HepG2 (cell line): ENCODE data around the gene BDH2. TPM values are rescaled to one million over a fixed set of nuclear protein-coding genes. Genes with fewer than 3 reads are reported as not detected.

Source experiments
- ARID2 ChIP-seq: sonication (generic); formaldehyde crosslinking; IDR thresholded peaks from 2 replicates; pipeline ENCODE4 v1.8.1; 2022; ENCODE audit warnings: mild to moderate bottlenecking, missing genetic modification reagents, borderline replicate concordance
- CCDC6 ChIP-seq: sonication (generic); formaldehyde crosslinking; IDR thresholded peaks from 2 replicates; pipeline ENCODE4 v1.8.1; 2022; ENCODE audit warnings: mild to moderate bottlenecking, missing genetic modification reagents, moderate library complexity
- KDM6A ChIP-seq: IDR thresholded peaks from 2 replicates; pipeline ENCODE4 v1.6.1; 2016; ENCODE audit warnings: low read depth
- MEIS2 ChIP-seq: sonication (generic); formaldehyde crosslinking; IDR thresholded peaks from 2 replicates; pipeline ENCODE4 v1.9.0; 2021; ENCODE audit warnings: mild to moderate bottlenecking, missing genetic modification reagents
- NCOR1 ChIP-seq: fragments of 200-600 bp; sonication (generic); IDR thresholded peaks from 2 replicates; pipeline ENCODE4 v1.7.0; 2017; ENCODE audit warnings: antibody characterized with exemption, low read length, borderline replicate concordance
- NFIC ChIP-seq: IDR thresholded peaks from 2 replicates; pipeline ENCODE4 v1.6.1; 2012; ENCODE audit warnings: mild to moderate bottlenecking, low read length, inconsistent platforms
- PPARG ChIP-seq: conservative IDR thresholded peaks from 2 replicates; pipeline ENCODE4 v1.6.1; 2016; ENCODE audit warnings: missing biosample characterization, missing genetic modification reagents
- SSRP1 ChIP-seq: IDR thresholded peaks from 2 replicates; pipeline ENCODE4 v1.6.1; 2016; ENCODE audit warnings: control low read depth
- ZBTB7B ChIP-seq: sonication (generic); formaldehyde crosslinking; IDR thresholded peaks from 2 replicates; pipeline ENCODE4 v1.4.0; 2020; ENCODE audit warnings: missing genetic modification reagents
- ZNF878 ChIP-seq: sonication (generic); formaldehyde crosslinking; IDR thresholded peaks from 2 replicates; pipeline ENCODE4 v1.8.1; 2023; ENCODE audit warnings: mild to moderate bottlenecking, missing genetic modification reagents, moderate library complexity
- polyA plus RNA-seq, 8 experiments: library from polyadenylated mRNA; depleted of rRNA in 3 of 8; stranded (reverse) in 7 of 8; unstranded in 1 of 8; fragments of >200 nt; fragmentation: Illumina TruSeq in 4 of 8; extraction: Trizol in 4 of 8; gene quantifications; 2 replicates each; pipeline versions ENCODE4 v1.2.1 to v1.2.3, GENCODE V29; 2011 to 2016; ENCODE audit warnings: low read depth in 4 of 8, missing spikeins in 1 of 8, mixed read lengths in 1 of 8; ENCODE audit not compliant: insufficient read depth in 1 of 8
- total RNA-seq, 5 experiments: library from RNA; depleted of rRNA; stranded (reverse); fragments of >200 nt; fragmentation: Illumina TruSeq; extraction: Trizol; gene quantifications; 2 replicates each; pipeline ENCODE4 v1.2.3, GENCODE V29; 2016; ENCODE audit warnings: low read depth in 1 of 5
- TF ChIP-seq, protein P1 (sequence below): sonication (generic); formaldehyde crosslinking; IDR thresholded peaks from 2 replicates; pipeline ENCODE4 v1.4.0; 2020; ENCODE audit warnings: missing genetic modification reagents, mild to moderate bottlenecking, borderline replicate concordance
- TF ChIP-seq, protein P2 (sequence below): sonication (generic); formaldehyde crosslinking; IDR thresholded peaks from 2 replicates; pipeline ENCODE4 v1.4.0; 2020; ENCODE audit warnings: missing genetic modification reagents, borderline replicate concordance
- TF ChIP-seq, protein P3 (sequence below): sonication (generic); formaldehyde crosslinking; IDR thresholded peaks from 2 replicates; pipeline ENCODE4 v1.4.0; 2020; ENCODE audit warnings: missing genetic modification reagents
- TF ChIP-seq, protein P4 (sequence below): sonication (generic); formaldehyde crosslinking; IDR thresholded peaks from 2 replicates; pipeline ENCODE4 v1.5.1; 2020; ENCODE audit warnings: missing genetic modification reagents, mild to moderate bottlenecking, borderline replicate concordance

BDH2 gene
- total and polyA plus RNA-seq, 2 of the 13 experiments (the other 11 are each of a cell fraction or from before 2014, with no cell fraction given), result 34.8 to 46.2 TPM

DNA sequence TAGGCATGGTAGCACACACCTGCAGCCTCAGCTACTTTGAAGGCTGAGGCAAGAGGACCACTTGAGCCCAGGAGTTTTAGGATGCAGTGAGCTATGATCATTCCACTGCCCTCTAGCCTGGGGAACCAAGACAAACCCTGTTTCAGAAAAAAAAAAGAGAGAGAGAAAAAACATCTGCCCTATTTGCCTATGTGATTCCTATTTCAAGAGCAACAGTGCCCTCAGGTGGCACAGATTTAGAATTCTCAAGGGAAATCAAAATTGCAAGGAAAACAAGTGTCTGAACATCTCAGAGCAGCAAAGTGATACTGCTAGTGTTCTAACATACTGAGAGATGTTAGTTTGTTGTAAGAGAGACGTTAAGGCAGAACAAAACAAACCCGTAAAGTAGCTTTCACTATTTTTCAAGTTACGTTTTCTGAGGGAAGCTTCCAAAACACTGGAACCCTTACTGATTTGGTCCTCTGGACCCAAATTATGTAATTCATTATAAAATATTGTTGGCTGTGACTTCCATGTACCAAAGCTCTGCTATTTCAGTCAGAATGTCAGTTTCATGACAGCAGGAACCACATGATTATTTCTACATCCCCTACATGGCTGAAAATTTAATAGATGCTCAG is 7.9 kb downstream of the BDH2 start (continued):
- TF ChIP-seq, protein P1, sequence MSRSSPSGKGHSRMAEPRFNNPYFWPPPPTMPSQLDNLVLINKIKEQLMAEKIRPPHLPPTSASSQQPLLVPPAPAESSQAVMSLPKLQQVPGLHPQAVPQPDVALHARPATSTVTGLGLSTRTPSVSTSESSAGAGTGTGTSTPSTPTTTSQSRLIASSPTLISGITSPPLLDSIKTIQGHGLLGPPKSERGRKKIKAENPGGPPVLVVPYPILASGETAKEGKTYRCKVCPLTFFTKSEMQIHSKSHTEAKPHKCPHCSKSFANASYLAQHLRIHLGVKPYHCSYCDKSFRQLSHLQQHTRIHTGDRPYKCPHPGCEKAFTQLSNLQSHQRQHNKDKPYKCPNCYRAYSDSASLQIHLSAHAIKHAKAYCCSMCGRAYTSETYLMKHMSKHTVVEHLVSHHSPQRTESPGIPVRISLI, result peak; percentile 93
- no peak for TF ChIP-seq CCDC6 (CRISPR knock-in tag)
- TF ChIP-seq ARID2 (CRISPR knock-in tag), result no peak
- no peak for TF ChIP-seq KDM6A (CRISPR knock-in tag)
- TF ChIP-seq, protein P2, sequence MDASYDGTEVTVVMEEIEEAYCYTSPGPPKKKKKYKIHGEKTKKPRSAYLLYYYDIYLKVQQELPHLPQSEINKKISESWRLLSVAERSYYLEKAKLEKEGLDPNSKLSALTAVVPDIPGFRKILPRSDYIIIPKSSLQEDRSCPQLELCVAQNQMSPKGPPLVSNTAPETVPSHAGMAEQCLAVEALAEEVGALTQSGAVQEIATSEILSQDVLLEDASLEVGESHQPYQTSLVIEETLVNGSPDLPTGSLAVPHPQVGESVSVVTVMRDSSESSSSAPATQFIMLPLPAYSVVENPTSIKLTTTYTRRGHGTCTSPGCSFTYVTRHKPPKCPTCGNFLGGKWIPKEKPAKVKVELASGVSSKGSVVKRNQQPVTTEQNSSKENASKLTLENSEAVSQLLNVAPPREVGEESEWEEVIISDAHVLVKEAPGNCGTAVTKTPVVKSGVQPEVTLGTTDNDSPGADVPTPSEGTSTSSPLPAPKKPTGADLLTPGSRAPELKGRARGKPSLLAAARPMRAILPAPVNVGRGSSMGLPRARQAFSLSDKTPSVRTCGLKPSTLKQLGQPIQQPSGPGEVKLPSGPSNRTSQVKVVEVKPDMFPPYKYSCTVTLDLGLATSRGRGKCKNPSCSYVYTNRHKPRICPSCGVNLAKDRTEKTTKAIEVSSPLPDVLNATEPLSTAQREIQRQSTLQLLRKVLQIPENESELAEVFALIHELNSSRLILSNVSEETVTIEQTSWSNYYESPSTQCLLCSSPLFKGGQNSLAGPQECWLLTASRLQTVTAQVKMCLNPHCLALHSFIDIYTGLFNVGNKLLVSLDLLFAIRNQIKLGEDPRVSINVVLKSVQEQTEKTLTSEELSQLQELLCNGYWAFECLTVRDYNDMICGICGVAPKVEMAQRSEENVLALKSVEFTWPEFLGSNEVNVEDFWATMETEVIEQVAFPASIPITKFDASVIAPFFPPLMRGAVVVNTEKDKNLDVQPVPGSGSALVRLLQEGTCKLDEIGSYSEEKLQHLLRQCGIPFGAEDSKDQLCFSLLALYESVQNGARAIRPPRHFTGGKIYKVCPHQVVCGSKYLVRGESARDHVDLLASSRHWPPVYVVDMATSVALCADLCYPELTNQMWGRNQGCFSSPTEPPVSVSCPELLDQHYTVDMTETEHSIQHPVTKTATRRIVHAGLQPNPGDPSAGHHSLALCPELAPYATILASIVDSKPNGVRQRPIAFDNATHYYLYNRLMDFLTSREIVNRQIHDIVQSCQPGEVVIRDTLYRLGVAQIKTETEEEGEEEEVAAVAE, result no peak
- no peak for TF ChIP-seq PPARG (CRISPR knock-in tag)
- TF ChIP-seq, protein P3, sequence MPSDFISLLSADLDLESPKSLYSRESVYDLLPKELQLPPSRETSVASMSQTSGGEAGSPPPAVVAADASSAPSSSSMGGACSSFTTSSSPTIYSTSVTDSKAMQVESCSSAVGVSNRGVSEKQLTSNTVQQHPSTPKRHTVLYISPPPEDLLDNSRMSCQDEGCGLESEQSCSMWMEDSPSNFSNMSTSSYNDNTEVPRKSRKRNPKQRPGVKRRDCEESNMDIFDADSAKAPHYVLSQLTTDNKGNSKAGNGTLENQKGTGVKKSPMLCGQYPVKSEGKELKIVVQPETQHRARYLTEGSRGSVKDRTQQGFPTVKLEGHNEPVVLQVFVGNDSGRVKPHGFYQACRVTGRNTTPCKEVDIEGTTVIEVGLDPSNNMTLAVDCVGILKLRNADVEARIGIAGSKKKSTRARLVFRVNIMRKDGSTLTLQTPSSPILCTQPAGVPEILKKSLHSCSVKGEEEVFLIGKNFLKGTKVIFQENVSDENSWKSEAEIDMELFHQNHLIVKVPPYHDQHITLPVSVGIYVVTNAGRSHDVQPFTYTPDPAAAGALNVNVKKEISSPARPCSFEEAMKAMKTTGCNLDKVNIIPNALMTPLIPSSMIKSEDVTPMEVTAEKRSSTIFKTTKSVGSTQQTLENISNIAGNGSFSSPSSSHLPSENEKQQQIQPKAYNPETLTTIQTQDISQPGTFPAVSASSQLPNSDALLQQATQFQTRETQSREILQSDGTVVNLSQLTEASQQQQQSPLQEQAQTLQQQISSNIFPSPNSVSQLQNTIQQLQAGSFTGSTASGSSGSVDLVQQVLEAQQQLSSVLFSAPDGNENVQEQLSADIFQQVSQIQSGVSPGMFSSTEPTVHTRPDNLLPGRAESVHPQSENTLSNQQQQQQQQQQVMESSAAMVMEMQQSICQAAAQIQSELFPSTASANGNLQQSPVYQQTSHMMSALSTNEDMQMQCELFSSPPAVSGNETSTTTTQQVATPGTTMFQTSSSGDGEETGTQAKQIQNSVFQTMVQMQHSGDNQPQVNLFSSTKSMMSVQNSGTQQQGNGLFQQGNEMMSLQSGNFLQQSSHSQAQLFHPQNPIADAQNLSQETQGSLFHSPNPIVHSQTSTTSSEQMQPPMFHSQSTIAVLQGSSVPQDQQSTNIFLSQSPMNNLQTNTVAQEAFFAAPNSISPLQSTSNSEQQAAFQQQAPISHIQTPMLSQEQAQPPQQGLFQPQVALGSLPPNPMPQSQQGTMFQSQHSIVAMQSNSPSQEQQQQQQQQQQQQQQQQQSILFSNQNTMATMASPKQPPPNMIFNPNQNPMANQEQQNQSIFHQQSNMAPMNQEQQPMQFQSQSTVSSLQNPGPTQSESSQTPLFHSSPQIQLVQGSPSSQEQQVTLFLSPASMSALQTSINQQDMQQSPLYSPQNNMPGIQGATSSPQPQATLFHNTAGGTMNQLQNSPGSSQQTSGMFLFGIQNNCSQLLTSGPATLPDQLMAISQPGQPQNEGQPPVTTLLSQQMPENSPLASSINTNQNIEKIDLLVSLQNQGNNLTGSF (CRISPR knock-in tag), result no peak
- TF ChIP-seq SSRP1 (CRISPR knock-in tag), result no peak
- TF ChIP-seq ZNF878 (CRISPR knock-in tag), result no peak
- no peak for TF ChIP-seq MEIS2
- TF ChIP-seq NFIC, result no peak
- TF ChIP-seq NCOR1, result no peak
- no peak for TF ChIP-seq ZBTB7B (CRISPR knock-in tag)
- TF ChIP-seq, protein P4, sequence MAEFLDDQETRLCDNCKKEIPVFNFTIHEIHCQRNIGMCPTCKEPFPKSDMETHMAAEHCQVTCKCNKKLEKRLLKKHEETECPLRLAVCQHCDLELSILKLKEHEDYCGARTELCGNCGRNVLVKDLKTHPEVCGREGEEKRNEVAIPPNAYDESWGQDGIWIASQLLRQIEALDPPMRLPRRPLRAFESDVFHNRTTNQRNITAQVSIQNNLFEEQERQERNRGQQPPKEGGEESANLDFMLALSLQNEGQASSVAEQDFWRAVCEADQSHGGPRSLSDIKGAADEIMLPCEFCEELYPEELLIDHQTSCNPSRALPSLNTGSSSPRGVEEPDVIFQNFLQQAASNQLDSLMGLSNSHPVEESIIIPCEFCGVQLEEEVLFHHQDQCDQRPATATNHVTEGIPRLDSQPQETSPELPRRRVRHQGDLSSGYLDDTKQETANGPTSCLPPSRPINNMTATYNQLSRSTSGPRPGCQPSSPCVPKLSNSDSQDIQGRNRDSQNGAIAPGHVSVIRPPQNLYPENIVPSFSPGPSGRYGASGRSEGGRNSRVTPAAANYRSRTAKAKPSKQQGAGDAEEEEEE (CRISPR knock-in tag), result no peak
